ENCODE data around the gene CFAP54.

DNA sequence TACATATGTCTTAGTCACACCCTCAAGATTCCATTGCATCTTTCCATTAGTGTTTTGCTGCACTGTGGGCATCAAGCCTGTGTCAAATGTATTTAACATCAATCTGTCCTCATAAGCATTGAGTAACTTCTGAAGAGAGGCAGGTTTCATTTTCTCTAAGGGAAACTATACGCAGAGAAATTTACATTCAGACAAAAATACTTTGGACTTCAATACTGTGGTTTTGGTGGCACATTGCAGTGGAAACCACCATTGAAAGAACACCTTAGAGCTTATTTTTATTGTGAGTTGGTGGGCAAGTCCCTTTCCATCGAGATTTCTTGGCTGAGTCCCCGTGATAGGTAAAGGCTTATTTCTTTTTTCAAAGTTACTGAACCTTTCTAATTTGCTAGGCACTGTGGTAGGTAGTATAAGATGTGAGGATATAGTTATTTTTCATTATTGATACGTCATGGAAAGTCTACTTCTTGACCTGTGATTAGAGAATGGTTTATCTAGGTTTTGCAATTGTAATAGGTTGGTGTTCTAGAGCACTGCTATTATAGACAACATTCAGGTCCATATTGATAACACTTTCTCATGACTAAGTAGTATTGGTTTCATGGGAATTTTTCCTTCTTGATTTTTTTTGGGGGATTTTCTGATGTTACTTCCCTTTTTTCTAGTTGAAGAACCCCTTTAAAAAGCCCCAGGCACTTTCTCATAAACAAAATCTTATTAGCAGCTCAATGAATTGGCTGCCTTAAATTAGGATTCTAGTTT, 81.9 kb downstream of the CFAP54 start:
- TF ChIP-seq EZH2 (IDR thresholded peaks at IDR 0.05; ENCODE audit: borderline replicate concordance, insufficient read depth, low read length, poor library complexity, severe bottlenecking) (no peak), CTCF (IDR thresholded peaks at IDR 0.05; ENCODE audit: poor library complexity, severe bottlenecking) (no peak), RAD21 (conservative IDR thresholded peaks at IDR 0.05) (no peak), EP300 (conservative IDR thresholded peaks at IDR 0.05; ENCODE audit: poor library complexity, severe bottlenecking) (no peak), SMC3 (conservative IDR thresholded peaks at IDR 0.05; ENCODE audit: poor library complexity) (no peak), TAF1 (IDR thresholded peaks at IDR 0.05; ENCODE audit: low read depth) (no peak), MXI1 (conservative IDR thresholded peaks at IDR 0.05; ENCODE audit: poor library complexity, severe bottlenecking) (no peak)
- TF ChIP-seq, protein P1, sequence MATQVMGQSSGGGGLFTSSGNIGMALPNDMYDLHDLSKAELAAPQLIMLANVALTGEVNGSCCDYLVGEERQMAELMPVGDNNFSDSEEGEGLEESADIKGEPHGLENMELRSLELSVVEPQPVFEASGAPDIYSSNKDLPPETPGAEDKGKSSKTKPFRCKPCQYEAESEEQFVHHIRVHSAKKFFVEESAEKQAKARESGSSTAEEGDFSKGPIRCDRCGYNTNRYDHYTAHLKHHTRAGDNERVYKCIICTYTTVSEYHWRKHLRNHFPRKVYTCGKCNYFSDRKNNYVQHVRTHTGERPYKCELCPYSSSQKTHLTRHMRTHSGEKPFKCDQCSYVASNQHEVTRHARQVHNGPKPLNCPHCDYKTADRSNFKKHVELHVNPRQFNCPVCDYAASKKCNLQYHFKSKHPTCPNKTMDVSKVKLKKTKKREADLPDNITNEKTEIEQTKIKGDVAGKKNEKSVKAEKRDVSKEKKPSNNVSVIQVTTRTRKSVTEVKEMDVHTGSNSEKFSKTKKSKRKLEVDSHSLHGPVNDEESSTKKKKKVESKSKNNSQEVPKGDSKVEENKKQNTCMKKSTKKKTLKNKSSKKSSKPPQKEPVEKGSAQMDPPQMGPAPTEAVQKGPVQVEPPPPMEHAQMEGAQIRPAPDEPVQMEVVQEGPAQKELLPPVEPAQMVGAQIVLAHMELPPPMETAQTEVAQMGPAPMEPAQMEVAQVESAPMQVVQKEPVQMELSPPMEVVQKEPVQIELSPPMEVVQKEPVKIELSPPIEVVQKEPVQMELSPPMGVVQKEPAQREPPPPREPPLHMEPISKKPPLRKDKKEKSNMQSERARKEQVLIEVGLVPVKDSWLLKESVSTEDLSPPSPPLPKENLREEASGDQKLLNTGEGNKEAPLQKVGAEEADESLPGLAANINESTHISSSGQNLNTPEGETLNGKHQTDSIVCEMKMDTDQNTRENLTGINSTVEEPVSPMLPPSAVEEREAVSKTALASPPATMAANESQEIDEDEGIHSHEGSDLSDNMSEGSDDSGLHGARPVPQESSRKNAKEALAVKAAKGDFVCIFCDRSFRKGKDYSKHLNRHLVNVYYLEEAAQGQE (IDR thresholded peaks at IDR 0.05; ENCODE audit: borderline replicate concordance): no peak

All from neural cell (in vitro differentiated cells).